Limb (tissue), 2 donors: Measurements from ENCODE around the gene ATP10A.
"Not testable (repeated sequence)": the region's sequence is repeated elsewhere in the genome, so short reads cannot be mapped to it uniquely, and the experiment has no call there.

ENCODE experiments used
- DNase-seq, 2 donors: peaks; one replicate each; pipeline ENCODE4 v3.0.0-alpha.2; 2016; ENCODE audit errors: extremely low spot score in 2 of 2

The ATP10A gene

DNA sequence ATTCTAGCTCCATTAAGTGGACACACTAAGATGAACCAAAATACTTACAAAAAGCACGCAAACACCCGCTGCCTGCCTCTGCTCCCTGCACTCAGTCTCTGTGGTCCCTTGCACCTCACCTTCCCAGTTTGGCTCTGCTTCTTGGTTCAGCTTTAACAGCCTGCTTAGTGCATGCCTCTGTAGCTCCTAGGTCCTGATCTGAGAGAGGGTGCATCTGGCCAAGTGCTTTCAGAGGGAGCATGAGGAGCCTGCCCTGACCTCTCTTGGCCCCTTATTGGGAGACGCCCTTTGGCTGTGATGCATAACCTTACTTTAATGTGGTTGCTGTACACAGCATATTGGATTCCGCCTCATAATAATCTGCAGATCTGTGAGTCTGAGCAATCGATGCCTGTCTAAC is 21.2 kb upstream of the ATP10A start:
- no peak for DNase-seq

DNA sequence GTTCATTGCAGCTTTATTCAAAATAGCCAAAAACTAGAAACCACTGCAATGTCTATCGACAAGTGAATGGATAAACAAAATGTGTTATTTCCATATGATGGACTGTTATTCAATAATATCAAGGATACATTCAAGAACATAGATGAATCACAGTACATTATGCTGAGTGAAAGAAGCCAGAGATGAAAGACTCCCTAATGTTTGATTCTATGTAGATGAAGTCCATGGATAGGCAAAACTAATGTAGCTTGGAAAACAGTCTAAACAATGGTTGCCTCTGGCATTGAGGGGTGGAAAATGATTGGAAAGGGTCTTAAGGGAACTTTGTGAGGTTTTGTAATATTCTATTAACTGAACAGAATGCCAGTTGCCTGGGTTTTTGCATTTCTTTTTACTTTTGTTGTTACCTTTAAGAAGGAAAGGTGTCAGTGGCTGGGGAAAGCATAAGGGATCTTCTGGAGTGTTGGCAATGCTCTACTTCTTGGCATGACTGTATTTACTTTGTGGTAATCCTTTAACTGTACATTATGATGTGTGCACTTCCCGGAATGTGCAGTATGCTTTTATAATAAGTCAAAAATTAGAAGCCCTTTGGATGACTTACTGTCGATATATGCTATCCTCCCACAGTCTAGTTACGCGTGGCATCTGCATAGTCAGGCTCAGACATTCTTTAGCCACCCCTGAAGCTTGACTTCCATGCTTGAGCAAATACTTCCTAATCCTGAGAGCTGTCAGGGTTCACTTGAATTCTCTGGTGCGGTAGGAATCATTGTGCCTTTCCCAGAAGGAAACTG is 20.5 kb upstream of the ATP10A start:
- no peak for DNase-seq

DNA sequence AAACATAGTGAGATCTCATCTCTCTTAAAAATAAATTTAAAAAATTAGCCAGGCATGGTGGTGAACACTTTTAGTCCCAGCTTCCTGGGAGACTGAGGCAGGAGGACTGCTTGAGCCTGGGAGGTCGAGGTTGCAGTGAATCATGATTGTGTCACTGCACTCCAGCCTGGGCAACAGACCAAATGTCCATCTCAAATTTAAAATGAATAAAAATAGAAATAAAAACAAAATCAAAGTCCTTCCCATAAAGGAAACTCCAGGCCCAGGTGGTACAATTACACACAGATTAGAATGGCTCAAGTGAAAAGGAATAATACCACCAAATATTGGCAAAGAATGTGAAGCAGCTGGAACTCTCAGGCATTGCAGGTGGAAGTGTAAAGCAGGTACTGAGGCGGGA is 19.3 kb upstream of the ATP10A start:
- DNase-seq: no peak

DNA sequence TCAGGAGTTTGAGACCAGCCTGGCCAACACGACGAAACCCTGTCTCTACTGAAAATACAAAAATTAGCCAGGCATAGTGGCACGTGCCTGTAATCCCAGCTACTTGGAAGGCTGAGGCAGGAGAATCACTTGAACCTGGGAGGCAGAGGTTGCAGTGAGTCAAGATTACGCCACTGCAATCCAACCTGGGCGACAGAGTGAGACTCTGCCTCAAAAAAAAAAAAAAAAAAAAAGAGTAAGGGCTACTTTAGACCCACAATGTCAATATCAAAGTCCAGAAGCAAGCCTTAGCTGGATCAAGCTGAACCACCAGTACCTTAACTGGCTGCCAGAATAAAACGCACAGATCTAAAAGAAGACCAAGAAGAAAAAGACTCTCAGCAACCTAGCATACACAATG is 17.8 kb upstream of the ATP10A start:
- DNase-seq: not testable (repeated sequence)

DNA sequence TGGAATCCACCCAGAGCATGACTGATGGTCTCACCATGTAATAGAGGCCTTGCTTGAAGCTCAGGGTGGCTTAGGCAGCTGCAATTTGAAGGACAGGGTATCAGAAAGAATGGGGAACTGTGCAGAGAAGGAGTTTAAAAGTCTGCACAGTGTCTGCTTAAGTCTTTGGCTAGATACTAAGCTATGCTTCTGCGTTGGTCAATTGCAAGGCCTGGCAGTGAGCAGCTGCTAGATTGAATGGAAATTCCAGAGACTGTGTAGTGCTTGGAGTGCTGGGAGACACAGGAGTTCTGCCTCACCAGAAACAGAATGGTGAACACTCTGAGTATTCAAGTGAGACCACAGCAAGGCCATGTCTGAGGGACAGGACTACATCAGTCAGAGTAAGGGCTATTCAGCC is 17.3 kb upstream of the ATP10A start:
- DNase-seq: no peak

DNA sequence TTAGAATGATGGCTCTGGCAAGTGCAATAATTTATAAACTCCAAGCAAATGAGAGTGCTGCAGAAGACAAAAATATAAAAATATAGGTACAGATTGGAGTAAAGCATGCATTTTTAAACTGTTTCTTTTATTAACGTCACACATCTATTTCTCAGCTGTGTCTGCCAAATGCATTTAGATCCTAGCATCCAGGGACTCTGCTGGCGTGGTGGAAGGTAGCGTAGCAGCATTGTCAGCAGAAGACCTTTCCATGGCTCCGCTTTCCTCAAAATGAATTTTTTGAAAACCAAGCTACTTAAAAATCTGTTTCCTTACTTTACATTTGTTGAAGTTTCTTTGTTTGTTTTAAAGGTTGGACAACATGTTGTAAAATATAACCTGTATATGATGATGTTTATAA is 16.3 kb upstream of the ATP10A start:
- no peak for DNase-seq

DNA sequence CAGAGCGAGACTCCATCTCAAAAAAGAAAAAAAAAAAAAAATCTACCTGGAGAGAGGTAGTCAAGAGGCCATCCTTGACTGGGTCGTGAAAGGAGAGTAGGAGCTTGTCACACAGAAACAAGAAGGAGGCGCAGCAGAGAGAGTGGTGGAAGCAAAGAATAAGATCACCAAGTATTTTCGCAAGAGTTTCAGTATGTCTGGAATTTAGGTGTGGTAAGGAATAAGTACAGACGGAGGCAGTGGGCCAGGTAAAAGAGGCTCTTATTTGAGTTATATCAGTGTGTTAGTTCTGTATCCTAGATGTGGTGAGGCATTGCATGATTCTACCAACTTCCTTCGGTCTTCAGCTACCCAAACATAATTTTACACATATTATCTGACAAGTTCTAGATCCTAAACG is 14.6 kb upstream of the ATP10A start:
- DNase-seq: no peak

DNA sequence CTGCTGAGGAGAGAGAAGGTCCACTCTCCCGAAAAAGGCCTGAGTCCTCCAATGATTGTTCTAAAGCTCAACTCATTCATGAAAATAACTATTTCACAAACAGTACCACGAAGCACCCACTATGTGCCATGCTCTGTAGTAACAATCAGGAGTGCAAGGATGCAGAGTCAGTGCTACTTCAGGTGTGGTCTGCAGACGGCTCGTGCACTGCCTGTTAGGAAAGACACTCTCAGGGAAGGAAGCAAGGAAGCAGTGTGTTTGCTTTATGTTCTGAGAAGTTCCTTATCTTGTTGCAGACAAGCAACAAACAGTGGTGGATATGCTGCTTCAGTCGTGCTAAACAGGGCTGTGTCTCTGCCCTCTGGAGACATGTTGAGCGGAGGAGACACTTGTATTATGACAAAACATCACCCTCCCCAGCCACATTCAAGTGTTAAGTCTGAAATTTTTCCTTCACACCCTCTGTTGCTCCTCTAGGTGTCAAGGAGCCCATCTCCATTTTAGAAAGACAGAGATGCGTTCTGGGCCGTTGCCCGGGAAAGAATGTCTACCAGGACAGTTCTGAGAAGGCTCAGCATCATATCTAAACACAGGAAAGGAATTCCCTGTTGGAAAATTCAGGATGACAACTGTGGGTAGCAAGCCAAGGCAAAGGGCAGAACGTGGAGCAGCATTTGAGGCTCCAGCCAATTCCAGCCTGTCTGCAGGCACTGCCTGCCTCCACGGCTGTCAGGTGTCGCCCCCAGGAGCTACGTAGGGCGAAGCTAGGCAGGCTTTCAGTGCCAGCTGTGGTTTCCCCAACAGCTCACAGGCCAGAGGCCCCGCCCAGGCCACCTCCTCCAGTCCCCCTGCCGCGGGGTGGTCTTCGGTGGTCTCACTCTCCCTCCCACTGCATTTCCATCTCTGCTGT is 13.4 kb upstream of the ATP10A start:
- no peak for DNase-seq

DNA sequence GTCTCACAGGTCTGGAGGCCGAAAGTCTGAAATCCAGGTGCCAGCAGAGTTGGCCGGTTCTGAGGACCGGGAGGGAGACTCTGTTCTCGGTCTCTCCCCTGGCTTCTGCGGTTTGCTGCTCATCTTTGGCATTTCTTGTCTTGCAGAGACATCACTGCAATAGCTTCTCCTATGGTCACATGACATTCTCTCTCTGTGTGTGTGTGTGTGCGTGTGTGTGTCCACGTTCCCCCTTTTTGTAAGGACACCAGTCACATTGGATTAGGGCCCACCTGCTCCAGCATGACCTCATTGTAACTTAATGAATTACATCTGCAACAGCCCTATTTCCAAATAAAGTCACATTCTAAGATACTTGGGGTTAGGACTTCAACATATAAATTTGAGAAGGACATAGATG is 12.4 kb upstream of the ATP10A start:
- no peak for DNase-seq

DNA sequence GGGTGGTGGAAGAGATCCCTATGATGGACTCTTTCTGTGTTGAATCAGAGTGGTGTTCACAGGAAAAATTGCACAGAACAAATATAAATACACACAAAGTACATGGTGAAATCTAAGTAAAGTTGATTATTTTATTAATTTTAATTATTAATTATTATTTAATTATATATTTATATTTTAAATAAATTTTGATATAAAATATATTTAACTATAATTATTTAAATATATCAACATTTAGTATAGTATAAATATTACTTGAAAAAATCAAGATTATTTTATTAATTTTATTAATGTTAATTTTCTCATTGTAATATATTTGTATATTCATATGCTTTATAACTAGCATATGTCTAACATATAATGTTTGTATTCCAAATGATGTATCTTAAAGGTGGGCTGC is 11.3 kb upstream of the ATP10A start:
- DNase-seq: no peak

DNA sequence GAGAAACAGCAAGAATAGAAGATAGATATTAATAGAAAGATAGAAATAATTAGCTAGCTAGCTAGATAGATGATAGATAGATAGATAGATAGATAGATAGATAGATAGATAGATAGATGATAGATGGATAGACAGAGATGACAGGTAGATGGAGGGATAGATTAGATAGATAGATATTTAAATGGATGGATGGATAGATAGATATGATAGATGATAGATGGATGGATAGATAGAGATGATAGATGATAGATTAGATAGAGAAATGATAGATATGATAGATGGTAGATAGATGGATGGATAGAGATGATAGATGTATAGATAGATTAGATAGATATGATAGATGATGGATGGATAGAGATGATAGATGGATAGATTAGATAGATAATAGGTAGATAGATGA is 8.3 kb upstream of the ATP10A start:
- no peak for DNase-seq

DNA sequence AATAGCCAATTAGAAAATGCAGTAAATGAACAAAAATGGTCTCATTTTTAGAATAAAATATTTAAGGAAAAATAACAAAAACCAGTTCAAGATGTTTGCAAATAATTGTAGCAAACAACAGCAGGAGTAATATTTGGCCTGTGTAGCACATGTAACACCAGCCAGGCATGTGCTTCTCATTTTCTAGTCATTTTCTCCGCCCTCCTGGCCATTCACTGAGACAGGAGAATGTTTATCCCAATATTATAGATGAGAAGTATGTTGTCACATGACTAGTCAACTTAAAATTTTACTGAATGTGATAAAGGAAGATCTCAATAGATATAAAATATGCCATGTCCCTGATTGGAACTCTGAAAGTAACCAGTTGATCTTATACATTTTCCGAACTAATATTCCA is 7.8 kb upstream of the ATP10A start:
- DNase-seq: no peak

DNA sequence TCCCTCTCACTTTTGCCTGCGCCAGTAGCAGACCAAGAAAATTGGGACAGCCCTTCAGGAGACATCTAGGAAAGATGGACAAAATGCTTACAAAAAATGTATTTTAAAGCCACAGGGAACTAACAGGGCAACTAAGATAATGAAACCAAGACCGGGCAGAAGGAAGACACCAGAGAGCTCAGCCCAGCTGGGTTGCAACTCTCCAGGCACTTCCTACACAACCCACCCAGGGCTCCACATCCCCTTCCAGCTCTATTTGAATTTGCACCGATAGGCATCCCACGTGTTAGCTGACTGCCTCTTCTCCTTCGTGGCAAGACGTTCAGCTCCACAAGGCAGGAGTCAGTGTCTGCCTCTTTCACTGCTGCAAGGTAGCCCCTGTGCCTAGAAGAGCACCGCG is 6.6 kb upstream of the ATP10A start:
- DNase-seq: no peak

DNA sequence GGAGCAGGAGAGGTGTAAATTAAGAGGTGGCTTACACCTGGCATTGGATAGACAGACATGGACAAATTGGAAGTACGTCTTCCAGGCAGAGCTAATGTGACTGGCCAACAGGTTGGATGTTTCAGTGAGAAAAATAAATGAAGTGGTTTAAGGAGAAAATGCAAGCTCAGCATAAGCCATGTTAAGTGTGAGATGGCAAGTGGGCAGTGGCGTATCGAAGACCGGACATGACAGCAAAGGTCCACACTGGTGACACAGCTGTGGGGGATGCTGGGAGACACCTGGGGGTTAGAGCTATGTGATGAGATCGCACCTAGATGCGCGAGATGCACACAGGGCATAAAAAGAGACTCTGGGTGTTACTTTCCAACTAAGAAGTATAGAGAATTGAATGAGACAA is 3.7 kb upstream of the ATP10A start:
- no peak for DNase-seq

DNA sequence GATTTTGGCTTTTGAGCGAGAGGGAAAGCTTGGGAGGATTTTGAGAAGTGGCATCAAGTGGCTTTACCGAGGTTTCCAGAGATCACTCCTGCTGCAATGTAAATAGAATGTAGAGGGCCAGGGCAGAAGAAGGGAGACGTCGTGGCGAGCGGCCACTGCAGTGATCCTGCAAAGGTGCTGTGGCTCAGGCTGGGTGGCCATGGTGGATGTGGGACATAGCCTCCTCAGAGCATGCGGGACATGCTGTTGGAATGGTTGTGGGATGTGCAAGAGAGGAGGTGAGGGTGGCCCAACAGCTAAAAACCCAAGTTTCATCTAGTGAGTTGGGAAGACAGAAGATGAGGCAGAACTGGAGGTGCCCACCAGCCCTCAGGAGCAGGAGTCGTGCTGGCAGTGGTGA is 3.1 kb upstream of the ATP10A start:
- DNase-seq: no peak

DNA sequence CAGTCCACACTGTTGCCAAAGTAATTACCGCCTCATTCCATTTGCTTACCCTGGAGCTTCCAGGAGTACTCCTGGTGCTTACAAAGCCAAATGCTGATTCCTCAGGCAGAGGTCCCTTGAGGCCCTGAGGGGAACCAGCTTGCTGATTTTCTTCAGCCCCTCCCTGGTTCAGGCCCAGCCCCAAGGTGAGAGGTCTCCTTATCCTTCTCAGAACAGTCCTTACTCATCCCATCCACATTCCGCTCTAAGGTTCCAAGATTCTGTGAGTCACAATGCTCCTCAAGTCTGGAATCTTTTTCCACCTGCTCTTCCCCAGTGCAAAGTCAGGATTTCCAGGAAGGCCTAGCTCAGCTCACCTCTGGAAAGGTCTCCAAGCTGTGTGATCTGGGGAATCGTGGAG is 1.8 kb upstream of the ATP10A start:
- DNase-seq: no peak

DNA sequence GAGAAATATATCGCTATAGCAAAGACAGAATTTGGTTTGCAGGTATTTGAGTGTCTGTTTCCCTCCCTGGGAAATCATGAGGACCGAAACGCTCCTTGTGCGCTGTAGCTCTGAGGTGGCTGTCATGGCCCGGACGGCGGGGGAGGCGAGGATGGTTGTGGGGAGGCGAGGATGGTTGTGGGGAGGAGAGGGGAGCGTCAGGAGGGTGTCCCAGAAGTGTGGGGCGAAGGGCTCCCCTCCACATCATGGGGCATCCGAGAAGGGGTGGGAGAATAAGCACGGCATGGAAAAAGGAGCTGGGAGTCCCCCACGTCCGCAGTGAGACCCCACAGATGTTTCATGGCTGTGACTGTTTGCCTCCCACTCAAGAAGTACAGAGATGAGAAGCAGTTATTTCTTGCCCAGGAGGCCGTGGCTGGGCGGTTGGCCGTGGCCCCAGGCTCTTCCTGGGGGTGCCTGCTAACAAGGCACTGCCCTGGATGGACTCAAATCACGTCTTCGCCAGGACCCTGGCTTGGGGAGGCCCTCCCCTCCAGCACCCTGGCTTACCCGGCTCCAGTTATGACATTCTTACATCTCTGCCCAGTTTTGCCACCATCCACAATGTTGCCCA is 947 bp upstream of the ATP10A start:
- DNase-seq: no peak

DNA sequence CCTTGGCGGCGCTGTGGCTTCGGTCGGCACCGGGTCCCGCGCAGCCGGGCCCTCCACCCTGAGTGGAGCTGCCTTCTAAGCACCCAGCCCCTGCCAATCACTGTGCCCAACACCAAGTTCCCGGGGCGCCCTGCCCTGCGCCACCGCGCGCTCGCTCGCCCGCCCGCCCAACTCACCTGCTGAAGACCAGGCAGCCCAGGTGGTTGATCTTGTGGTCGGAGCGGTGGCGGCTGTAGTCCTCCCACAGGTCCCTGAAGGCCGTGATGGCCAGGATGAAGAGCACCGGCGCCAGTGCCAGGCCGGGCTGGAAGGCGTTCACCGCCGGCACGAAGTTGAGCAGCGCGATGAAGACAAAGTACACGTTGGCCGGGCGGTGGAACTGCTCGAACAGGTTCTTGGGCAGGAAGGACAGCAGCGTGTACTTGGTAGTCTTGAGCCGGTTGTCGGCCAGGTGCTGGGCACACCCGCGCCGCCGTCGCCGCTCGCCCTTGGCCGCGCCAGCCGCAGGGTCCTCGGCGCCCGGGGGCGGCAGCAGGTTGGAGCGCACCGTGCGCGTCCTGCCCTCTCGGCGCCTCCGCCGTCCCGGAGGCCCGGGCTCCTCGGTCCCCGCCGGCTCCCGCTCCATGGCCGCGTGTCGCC is 536 bp downstream of the ATP10A start:
- DNase-seq: peak in 1 of 2 donors; percentile 57

DNA sequence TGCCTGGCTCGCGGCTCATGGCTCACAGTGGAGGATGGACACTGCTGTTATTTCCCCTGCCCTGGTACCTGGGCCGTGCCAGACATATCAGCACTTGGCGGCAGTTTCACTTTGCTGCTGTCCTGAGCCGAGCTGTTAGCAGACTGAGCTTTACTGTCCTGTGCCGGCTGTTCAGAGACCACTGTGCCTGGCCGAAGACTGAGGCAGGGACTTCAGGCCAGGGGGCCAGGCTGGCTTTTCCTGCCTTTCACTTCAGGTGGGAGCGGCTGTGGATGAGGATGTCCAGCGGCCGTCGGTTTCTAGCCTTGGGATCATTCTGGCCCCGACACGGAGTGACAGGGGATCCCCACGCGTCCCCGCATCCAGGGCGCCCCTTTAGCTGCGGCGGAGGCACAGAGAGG is 1.1 kb downstream of the ATP10A start:
- no peak for DNase-seq

DNA sequence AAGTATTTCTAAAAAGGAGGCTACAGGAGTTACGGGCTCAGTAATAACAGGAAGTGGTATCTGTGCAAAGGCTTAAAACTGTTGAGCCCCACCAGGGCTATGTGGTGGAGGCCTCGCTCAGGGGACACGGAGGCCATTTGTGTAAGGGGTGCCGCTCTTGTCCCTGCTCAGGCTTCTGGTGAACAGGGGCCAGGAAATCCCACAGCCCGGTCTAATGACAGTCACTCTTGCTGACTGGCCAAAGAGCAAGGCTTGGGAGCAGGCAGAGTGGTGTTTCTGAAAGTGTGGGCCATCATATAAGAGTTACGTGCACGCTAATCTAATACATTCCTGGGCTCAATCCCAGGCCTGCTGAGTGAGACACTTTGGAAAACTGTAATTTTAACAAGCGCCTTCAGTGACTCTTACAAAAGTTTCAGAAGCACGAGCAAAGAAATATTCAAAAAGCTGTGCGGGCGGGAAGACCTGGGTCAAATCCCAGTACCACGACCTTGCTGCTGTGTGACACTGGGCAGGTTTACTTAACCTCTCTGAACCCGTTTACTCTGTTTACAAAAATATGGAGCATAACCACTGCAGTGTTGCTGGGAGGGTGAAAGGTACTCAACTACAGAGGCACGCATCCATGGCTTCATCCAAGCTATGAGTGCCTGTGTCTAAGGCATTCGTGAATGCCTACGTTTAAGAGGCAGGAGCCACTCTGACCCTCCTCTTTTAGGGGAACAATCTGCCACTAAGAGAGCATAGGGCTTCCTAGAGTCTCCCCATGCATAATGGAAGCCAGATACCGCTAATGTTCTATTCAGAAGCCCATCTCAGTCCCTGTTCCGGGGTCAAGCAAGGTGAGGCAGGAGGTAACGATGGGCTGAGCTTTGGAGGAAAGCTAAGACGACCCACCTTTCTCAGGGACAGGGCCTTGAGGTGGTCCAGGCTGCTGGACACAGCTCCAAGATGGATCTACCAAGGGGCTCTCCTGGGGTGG is 2.0 kb downstream of the ATP10A start:
- no peak for DNase-seq
